Lower leg skin (tissue), 3 donors: Measurements from ENCODE around the gene POC1A.

Experiments used
- POLR2A ChIP-seq, 2 donors: fragments of 450-650 bp; IDR thresholded peaks; one replicate each; pipeline ENCODE4 v1.6.1; 2016 to 2017; ENCODE audit warnings: antibody characterized with exemption in 2 of 2, mild to moderate bottlenecking in 1 of 2, moderate library complexity in 1 of 2
- TF ChIP-seq, protein P1 (sequence below), 3 donors: fragments of 450-650 bp; IDR thresholded peaks; one replicate each; pipeline ENCODE4 v1.5.1; 2016; ENCODE audit warnings: antibody characterized with exemption in 3 of 3, mild to moderate bottlenecking in 3 of 3, moderate library complexity in 2 of 3

DNA sequence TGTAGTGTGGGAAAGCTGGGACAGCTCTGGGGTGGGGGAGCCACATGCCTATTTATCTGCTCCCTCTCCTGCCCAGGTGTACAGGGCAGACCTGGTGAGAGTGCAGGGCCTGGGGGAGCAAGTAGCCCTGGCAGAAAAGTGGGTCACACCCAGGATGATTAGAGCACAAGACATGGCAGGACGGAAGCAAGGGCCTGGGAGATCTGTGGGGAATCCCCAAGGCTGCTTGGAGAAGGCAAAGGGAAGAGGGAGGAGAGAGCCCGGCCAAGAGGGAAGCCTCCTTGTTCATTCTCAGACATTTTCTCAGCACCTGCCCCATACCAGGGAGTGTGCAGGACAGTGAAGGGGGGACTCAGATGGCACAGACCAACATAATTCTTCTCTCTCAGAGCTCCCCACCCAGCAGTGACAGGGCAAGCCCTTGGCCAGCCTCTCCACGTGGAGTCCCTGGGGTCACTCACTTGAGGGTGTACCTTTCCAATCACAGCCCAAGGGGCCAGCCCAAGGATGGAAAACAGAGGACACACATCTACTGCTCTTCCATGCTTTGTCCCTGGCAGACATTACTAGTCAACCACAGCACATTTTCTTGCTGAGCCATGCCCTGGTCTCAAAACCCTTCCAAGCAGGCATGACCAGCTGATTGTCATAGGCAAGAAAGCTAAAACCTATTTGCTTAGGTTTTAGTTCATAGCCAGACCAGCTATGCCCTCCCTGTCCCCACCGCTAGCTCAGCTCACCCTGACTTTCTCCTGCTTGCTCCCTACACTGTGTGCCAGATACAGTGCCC lies 92.9 kb downstream of the POC1A start:
- TF ChIP-seq POLR2A (IDR thresholded peaks at IDR 0.05) = no peak
- TF ChIP-seq, protein P1, sequence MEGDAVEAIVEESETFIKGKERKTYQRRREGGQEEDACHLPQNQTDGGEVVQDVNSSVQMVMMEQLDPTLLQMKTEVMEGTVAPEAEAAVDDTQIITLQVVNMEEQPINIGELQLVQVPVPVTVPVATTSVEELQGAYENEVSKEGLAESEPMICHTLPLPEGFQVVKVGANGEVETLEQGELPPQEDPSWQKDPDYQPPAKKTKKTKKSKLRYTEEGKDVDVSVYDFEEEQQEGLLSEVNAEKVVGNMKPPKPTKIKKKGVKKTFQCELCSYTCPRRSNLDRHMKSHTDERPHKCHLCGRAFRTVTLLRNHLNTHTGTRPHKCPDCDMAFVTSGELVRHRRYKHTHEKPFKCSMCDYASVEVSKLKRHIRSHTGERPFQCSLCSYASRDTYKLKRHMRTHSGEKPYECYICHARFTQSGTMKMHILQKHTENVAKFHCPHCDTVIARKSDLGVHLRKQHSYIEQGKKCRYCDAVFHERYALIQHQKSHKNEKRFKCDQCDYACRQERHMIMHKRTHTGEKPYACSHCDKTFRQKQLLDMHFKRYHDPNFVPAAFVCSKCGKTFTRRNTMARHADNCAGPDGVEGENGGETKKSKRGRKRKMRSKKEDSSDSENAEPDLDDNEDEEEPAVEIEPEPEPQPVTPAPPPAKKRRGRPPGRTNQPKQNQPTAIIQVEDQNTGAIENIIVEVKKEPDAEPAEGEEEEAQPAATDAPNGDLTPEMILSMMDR (IDR thresholded peaks at IDR 0.05) = no peak
